CD4-positive, alpha-beta T cell treated with Interleukin-4 for 1 hour (primary cell): ENCODE results near the gene GMPPA.
A peak's percentile ranks its signal among the peaks of the same experiment; 100 is the strongest.

Experiments used
- DNase-seq, 2 donors: peaks; one replicate each; pipeline ENCODE4 v3.0.0-alpha.2; 2020 to 2022

The GMPPA gene

DNA sequence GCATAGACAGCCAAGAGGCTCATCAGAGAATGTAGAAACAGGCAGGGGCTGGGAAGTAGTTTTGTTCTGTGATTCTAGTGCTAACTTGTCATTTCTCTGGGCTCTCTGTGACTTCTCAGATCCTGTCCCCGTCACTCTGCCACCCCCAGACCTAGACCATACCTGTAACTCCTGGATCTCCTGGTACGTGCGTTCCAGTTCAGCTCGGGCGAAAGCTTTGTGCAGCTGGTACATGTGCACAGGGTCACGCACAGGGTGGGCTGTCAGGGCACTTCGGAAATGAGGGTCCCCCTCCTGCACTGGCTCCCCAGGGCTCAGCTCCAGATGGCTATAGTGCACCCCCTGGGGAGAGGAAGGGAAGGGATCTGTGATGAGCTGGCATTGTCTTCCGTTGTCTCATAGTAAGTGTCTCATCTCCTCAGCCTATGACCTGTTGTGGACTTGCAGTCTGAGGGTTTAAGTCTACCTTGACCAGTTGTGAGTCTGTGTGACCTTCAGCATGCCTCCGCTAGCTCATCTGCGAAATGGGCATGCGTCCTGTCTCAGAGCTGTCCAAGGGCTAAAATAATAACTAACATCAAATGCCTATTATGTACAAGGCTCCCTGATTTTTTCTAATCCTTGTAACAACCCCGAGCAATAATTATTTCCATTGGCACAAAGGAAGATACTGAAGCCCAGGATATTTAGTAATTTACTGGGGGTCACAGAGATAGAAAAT, 42.3 kb downstream of the GMPPA start:
- DNase-seq: no peak

DNA sequence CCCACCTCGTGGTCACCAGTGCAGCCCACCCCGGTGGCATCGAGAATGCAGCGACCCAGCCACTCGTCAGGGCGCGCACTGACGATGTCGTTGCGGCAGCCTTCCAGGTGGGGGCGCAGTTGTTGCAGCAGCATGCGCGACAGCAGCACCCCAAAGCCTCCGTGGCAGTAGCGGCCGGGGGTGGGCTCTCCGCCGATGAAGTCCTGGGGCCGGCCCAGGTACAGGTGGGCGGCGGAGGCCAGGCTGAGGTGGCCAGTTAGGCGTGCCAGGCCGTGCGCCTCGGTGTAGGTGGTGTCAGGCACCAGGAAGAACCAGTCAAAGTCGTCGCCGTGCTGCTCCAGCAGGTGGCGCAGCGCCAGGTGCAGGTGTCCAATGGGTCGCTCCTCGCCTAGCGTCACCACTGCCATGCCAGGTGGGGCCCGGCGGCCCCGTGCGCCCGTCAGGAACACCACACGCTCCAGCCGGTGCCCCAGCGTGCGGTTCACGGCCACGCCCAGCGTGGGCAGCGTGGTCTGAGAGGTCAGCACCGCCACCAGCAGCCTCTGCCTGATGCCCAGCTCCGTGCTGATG, 43.0 kb downstream of the GMPPA start:
- DNase-seq: peak; percentile 87 to 91

DNA sequence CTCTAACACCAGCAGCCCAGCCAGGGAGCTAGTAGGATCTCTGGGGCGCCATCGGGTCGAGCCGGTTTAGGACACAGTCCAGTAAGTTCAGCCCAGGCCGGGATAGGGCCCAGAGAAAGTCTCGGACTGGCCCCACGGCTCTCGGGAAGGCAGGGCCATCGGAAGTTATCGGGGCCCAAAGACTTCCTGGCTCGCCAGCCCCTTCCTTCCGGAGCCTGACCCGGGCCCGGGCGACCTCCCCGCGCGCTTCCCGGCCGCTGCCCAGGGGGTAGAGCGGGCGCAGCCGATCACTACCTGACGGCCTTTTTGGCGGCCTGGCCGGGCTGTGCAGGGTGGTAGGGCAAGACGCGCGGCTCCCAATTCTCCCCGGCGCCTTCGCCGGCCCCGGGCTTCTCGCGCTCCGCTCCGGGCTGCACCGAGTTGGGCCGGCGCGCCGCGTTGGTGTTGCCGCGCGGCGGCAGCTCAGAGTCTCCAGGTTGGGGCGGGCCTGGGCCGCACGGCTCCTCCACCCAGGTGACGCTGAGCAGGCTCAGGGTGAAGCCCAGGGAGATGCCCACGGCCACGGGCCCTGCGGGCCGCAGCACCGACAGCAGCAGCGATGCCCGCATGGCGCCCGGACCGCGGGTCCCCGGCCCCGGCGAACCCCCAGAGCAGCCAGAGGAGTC, 44.4 kb downstream of the GMPPA start:
- DNase-seq: no peak

DNA sequence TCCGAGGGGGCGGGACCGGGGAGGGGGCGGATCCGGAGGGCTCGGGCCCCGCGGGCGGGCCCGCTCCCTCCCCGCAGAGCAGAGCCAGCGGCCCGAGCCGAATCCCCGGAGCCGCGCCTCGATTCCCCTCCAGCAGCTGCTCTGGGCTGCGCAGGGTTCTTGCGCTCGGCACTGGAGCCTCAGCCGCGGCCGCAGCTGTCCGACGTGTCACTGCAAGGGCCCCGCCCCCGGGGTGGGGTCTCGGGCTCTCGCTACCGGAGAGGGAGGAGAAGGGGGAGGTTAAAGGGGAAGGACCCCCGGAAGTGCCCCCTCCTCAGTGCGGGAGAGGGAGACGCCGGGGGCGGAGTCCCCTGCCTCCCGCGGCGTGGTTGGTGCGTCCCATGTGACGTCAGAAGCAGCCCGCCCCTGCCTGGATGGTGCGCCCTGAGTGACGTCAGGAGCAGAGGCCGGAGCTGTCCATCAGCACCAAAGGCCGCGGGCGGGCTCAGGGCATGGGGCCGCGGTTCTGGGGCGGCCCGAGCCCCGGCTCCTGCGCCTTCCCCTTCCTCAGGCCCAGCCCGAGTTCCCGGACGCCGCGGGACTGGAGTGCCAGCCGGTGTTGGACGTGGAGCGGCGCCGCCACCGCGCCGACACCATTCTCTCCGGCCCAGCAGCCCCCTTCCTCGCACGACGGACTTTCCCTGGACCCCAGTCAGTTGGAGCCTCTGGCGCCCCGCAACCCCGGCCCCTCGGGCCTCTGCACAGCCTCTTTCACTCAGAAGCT, 45.1 kb downstream of the GMPPA start, which contains the start of the genes CHPF and TMEM198:
Gene CHPF, minus strand, starts transcription at position 214 of the 763 bp plus-strand sequence. CDS start 271 bp downstream, outside the sequence.
Gene TMEM198, plus strand, starts transcription at position 433 of the 763 bp plus-strand sequence. CDS start 700 bp downstream, outside the sequence.
- DNase-seq: peak; percentile 96

DNA sequence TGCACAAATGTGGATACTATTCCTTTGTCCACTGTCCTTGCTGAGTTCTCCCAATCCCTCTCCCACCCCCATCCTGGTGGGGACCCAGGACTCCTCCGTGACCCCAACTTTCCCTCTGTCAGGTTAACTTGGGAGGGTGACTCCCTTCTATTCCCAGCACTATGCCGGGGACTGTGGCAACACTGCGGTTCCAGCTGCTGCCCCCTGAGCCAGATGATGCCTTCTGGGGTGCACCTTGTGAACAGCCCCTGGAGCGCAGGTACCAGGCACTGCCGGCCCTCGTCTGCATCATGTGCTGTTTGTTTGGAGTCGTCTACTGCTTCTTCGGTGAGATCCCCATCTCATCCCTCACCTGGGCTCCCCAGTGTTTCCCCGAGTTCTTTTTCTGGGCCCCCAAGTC, 45.9 kb downstream of the GMPPA start:
- no peak for DNase-seq

DNA sequence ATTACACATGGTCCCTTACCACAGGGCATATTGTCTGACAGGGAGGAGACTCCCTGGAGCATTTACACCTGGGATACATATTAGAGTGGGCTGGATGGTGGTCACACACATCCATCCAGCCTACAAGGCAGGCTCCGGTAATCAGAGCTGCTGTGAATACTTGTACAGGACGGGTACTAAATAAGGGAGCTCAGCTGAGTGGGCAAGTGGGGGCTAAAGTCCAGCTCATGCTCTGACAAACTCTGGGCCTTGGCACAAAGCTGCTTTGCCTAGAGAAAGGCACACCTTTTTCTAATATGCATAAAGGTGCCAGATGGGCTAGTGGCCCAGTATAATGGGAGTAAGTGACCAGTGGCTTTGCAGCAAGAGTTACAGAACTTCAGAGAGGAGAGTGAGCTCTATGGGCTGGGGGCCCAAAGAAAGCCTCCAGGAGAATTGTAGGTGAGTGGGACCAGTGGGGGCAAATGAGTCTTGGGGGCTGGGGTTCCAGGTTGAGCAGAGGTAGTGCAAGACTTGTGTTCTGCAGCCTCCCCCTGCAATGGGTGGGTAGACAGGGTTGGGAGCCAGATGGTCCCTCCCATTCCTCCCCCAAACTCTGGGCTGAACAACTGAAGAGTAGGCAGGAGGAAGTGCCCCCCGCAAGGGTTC, 46.7 kb downstream of the GMPPA start:
- no peak for DNase-seq

DNA sequence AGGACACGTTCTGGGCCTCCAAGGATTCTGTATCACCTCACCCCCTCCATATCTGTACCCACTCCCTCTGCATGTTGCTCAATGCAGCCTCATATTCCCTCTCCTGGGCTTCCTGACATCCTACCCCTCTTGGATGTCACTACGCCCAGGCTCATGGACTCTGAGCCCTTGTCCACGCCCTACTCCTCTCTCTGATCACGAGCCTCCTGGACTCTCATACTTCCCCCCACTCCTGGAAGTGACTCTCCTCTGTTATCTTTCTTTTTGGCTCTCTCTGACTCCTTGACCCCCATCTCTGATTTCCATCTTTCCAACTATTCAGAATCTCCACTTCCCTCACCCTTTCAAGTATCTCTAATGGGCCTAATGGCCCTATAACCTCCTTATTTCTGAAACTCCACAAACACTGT, 47.3 kb downstream of the GMPPA start:
- no peak for DNase-seq

DNA sequence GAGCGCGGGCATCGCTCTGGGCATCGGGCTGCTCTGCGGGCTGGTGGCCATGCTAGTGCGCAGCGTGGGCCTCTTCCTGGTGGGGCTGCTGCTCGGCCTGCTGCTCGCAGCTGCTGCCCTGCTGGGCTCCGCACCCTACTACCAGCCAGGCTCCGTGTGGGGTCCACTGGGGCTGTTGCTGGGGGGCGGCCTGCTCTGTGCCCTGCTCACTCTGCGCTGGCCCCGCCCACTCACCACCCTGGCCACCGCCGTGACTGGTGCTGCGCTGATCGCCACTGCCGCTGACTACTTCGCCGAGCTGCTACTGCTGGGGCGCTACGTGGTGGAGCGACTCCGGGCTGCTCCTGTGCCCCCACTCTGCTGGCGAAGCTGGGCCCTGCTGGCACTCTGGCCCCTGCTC, 48.9 kb downstream of the GMPPA start:
- DNase-seq: no peak

DNA sequence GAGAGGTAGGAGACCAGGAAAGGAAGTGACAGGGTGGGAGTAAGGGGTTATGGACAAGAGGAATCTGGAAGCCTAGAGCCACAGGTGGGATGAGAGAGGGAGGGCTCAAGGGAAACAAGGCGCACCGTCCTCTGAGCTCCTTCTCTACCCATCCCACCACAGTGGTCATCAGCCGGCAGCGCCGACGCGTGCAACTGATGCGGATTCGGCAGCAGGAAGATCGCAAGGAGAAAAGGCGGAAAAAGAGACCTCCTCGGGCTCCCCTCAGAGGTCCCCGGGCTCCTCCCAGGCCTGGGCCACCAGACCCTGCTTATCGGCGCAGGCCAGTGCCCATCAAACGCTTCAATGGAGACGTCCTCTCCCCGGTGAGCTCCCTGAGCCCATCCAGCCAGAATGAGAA, 50.3 kb downstream of the GMPPA start:
- DNase-seq: no peak

DNA sequence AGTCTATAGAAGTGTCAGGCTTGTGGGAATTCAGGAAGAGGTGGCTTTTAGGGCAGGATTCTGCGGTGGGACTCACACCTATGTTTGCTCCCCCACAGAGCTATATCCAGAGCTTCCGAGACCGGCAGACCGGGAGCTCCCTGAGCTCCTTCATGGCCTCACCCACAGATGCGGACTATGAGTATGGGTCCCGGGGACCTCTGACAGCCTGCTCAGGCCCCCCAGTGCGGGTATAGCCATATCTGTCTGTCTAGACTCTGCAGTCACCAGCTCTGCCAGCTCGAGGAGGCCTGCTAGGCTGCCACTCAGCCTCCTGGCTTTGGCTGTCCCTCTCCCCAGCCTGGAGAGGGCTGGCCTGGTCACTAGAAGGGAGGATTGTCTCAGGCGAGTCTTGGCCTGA, 50.9 kb downstream of the GMPPA start:
- DNase-seq: no peak

DNA sequence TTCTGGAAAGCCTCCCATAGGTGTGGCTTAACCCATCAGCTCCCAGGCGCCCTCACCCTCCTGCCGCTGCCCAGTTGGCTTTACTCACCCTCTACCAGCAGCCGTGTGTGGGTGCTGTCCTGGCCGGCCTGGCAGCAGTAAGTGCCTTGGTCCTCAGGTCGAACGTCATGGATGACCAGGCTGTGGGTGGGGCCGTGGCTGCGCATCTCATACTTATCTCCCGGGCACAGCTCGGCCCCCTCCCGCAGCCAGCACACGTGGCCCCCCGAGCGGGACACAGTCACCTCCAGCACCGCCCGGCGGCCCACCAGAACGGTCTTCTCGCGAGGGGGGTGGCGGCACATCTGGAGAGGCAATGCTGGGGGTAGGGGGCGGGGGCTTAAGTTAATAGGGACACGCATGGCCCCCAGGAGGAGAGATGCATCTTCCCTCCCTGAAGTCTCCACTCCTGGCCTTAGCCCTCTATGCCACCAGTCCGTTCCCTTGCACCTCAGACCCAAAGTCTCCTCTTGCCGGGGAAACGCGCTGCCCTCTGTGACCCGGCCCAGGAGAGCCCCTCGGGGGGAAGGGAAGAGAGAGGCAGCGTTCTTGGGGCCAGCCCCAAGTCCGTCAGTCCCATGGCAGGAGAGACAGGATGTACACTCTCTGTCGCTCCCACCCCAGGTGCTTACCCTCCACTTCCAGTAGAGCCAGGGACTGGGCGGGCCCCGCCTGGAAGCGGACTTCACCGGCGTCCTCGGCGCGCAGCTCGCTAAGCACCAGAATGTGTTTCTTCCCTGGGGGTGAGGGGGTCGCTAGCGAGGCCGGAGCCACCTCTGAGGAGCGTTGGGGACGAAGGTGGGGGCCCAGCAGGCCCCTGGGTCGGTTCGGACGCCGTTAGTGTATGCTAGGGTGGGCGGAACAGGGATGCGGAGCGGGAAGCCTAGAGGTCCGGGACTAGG, 53.0 kb downstream of the GMPPA start:
- no peak for DNase-seq

DNA sequence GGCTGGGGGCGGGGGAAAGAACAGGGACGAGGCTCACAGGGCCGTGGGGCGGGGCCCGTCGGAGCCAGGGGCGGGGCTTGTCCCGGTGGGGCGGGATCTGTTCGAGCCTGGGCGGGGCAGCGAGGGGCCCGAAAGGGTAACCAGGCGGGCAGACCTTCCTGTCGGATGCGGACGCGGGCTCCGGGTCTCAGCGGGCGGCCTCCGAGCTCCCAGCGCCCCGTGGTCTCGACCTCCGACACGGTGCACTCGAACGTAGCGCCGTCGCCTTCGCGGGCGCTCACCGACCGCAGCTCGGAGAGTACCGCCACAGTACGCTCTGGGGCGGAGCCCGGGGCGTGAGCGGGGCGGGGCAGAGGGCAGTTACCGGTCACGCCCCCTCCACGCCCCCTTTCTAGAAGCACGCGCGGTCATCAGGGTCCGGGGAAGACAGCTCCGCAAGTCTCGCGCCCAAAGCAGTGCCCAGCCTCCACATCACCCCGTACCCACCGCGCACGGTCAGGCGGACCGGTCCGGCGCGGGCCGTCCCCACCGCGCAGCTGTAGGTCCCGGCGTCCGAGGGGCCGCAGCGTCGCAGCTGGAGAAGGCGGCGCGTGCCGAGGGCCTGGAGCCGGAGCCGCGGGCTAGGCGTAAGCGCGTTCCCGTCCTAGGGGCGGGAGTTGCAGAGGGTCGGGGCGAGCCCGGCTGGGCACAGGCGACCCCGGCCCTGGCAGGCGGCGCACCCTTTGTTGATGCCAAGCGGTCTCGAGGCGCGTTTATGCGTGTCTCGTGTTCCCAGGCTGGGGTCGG, 53.9 kb downstream of the GMPPA start:
- DNase-seq: peak; percentile 78 to 79

DNA sequence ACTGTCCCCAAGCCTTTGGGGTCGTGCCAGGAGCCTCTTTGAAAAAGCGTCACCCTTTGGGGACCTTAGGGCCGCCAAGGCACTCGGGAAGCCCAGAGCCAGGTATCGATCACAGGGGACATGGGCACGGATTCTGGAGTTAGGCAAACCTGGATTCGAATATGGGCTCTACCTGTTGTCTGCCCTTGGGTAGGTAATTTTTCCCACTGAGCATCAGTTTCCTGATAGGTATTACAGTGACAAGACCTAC, 54.4 kb downstream of the GMPPA start:
- no peak for DNase-seq

DNA sequence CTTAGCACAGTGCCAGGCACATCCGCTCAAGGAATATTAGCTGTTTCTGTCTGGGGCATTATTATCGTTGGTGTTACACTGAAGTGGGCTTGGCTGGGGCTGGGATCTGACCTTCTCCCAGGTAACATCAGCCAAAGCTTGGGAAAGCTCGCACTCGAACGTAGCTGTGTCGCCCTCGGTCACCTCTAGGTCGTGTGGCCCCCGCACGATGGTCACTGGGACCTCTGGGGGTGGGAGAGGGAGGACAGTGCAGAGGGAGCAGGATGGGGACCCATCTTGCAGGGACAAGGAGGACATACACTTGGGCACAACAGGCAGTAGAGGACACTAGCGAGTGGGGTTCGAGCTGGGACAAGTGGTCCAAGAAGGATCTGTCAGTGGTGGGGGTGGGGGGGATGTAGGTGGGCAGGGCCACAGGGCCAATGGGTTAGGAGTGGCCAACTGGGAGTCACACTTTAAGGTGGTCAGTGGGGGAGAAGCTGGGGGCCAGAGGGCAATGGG, 54.8 kb downstream of the GMPPA start:
- no peak for DNase-seq

DNA sequence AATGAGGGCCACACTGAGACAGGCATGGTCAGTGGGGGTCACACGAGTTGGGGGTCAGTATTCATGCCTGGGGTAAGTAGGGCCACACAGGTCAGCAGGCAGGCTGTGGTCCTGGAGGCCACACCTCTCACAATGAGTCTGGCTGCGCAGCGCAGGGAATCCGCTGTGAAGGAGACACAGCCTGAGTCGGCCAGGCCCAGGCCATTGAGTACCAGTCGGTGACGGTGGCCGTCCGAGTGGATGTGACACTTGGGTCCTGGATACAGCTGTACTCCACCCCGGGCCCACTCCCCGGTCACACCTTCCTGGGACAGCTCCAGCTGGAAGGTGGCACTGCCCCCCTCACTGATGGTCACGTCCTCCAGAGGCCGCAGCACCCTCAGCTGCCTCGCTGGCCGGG, 55.7 kb downstream of the GMPPA start:
- no peak for DNase-seq

DNA sequence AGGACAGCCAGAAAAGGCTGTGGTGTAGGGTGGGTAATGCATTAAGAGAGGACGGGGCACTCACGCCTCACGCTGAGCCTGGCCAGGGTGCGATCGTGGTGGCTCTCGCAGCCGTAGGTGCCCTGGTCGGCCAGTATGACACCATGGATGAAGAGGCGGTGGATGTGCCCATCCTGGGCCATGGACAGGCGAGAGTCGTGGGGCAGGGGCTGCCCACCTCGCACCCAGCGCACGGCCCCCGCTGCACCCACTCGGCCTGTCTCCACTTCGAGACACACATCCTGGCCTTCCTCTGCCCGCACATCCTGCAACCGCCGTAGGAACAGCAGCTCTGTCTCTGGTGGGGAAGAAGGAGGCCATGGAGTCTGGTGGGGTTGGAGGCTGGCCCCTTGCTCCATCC, 57.3 kb downstream of the GMPPA start:
- DNase-seq: no peak

DNA sequence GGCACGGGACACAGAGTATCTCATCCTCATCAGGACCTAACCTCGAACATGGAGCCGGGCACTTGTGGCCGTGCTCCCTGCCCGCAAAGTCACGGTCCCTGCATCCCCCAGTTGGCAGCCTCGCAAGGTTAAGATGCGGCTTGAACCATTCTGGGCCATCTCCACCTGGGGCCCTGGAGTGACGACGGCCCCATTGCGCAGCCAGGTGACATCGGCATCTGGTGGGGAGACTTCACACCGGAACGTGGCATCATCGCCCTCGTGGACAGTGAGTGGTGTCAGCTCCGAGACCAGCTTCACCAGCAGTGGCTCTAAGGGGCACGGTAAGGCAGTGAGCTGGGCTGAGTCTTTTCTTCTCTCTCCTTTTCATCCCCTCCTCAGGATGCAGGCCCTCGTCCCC, 57.7 kb downstream of the GMPPA start:
- DNase-seq: no peak
